Measurements from ENCODE around the gene ACACA.

ACACA gene

DNA sequence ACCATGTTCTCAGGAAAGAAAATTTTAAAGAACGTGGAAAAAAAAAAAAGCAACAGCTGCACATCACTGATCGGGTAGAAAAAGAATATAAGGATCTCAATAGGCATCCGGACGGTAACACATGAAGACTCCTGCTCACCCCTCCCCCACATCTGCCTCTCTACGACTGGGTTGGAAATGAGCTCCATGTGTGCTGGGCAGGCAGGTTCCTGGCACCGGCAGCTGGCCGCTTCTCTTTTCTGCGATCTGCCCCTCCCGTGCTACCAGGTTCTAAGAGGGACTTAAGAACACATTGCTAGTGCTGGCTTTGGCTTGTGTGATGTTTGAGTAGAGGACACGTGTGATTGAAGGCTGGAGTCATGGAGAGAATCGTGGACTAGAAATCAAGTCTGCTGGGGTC, 342.4 kb downstream of the ACACA start:
- no peak for ATAC-seq

DNA sequence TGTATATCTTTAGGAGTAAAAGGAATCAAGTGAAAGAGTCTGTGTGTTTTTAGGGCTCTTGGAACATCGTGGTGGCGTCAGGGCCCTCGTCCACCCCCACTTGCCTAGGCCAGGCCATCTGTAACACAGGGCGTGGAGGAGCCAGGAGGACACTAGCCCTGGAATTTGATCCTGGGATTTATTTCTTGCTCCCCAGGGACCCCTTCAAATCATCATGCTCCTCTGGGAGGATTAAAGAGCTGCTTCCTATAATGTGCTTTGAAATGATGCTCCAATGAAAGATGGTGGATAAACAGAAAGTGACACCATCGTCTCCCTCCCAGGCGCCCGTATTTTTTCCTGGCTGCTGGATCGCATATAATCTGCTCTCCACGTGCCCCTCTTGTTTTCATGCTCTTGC, 344.6 kb downstream of the ACACA start:
- no peak for ATAC-seq

DNA sequence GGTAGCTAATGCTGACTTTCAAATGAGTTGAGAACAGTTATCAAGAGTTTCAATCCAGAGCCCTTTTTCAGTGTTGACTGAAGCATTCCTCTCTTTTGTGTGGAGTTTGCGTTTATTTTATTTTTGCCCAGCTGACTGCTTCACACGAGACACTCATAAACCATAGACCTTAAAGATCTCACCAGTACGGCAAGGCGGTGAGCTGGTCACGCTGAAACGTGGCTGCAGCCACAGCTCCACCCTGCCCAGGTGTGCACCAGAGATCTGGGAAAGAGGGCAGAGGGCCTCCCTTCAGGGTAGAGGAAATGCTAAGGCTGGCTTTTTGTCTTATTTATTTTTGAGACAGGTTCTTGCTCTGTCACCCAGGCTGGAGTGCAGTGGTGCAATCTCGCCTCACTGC, 345.7 kb downstream of the ACACA start:
- no peak for ATAC-seq

DNA sequence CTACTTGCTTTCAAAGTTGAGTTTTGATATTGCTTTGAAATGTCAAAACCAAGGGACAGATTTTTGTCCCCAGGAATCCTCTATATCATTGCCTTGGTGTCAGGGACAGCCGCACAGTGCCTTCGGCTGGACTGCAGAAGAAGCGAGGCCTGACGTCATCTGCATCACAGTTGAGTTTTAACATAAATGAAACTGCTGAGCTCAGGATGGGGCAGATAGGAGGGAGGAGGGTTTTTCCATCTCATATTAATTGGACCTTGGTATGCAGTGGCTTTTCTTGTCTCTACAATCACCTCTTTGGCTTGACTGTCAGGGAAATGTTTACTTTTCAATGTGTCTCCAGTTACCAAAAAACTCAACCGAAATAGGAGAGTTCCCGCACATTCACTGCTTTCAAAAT, 346.5 kb downstream of the ACACA start:
- ATAC-seq = no peak

DNA sequence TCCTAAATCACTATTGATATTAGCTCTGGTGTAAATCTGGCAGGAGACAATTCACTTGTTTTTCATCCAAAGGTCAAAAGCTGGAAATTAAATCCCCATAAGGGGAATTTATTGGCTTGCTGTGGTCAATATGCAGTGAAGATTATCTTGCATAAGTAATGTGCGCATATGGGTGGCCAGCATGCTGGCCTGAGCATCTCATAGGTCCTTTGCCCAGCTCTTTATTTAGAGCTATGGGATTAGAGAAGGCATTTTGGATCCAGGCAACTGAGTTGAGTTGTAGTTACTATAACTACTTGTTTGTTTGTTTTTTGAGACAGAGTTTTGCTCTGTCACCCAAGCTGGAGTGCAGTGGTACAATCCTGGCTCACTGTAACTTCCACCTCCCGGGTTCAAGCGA, 347.1 kb downstream of the ACACA start:
- no peak for ATAC-seq

DNA sequence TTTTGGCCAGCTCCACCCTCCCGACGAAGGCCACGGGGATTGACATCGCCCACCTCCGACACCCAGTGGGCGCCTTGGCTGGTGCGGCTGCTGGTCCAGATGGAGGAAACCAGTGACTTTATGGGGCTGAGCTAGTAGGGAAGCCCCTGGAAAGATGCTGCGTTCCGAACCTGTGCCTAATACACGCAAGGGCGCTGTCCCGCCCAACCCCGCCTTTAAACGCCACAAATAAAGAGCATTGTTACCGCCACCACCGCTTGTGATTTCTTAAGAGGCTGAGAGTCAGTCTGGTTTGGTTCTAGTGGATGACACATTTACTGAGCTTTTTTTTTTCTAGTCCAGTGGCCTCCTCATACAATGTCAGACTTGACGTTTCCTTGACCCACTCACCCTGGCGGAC, 350.0 kb downstream of the ACACA start:
- ATAC-seq = no peak

DNA sequence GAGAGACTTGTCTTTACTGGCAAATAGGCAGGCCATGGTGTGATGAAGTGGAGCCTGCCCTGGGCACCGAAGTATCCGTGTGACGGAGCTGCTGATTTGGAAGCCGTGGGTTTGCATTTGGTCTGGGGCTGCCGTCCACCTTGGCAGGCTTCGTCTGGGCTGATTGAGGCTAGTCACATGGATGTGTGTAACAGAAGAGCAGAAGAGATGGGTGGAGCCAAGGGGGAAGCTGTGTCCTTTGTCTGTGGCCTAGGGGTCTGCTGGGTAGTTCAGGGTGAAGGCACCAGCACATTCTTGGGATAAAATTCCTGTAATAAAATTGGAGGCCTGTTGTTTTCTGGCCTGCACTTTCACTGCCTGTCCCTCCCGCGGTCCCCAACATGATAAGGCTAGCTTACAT, 351.7 kb downstream of the ACACA start:
- no peak for ATAC-seq

DNA sequence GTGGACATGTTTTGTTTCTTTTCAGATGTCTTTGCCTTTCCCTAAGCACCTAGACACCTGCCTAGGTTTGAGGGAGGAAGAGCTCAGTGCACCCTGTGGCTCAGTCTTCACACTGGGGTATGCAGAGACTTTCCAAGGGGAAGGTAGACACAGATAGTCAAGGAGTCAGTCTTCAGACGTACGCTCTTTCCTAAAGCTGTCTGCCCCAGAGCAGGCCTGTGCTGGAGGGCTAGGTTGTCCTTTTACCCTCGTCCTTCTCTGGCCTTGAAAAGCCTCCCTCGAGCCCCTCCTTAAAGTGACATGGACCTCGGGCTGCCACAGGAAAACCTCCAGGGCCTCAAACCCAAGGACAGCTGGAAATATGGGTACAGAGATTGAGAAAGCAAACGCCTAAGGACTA, 354.2 kb downstream of the ACACA start:
- no peak for ATAC-seq

GRCh38 chr17:37051833-37052232, 354.8 kb downstream of the ACACA start:
- no peak for ATAC-seq

DNA sequence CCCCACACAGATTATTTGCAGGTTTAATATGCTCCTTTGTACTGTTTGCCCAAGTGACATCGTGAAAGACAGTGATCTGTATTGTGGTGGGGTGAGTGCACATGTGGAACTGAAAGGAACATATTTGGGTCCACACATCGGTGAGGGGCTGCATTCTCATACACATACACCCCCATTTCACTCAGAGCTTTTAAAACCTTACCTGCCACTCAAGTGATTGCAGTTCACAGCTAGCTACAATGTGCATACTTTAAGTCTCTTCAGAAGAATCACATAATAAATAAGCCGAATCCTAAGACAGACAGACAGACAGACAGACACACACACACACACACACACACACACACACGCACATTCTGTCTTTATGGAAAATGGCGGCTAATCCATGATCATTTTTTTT, 355.3 kb downstream of the ACACA start:
- no peak for ATAC-seq

GRCh38 chr17:37050920-37051319, 355.7 kb downstream of the ACACA start:
- ATAC-seq = no peak

DNA sequence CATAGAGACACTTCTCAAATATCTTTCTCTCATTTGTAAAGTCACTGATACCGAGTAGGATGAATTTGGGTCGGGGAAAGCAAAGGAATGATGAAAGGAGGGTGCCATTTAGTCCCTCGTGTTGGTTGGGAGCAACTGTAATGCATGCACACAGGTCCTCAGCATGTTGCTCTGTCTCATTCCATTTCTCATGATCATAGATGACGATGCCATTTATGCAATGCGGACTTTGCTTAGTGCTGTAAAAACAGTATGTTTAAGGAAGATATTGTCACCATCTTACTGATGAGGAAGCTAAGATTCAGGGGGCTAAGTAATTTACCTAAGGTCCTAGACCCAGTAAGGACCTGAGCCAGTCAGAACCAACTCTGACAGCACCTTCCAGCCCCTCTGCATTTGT, 357.8 kb downstream of the ACACA start:
- ATAC-seq = no peak

- ATAC-seq = peak; percentile 81 to 91
Observed at GRCh38 chr17:37047631-37048104, 359.0 kb downstream of the ACACA start.

GRCh38 chr17:37045351-37045922, 361.2 kb downstream of the ACACA start:
- ATAC-seq = no peak

DNA sequence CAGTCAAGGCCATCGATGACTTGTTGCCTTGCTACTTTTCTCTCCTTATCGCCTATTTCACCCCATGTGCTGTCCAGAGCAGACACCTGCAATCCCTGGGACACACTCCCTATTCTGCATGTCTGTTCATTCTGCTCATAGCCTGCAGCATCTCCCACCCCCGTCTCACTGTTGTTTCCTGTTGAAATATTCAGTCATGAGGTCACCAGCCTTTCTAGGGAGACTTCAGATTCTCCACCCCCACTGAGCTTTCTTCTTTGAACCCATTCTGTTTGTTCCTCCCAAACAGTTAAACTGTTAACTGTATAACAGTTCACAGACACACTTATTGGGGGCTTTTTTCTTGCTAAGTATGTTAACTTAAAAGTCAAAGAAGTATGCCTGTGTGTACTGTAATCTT, 363.4 kb downstream of the ACACA start:
- ATAC-seq = no peak

DNA sequence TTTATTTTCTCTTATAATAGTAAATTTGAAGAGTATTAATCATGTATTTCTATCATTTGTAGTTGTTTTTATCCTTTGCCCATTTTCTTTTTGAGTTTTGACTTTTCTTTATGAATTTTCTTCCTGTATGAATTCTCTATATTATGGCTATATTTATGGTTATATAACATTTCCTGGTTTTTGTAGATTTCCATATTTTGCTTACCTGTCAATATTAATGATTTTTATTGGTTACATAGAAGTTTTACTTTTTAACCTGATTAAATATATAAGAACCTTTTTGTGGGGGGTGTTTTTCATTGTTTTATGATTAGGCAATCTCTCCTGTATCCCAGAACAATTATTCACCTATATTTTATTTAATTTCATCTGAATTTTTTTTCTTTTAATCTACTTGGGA, 364.7 kb downstream of the ACACA start:
- ATAC-seq = no peak

DNA sequence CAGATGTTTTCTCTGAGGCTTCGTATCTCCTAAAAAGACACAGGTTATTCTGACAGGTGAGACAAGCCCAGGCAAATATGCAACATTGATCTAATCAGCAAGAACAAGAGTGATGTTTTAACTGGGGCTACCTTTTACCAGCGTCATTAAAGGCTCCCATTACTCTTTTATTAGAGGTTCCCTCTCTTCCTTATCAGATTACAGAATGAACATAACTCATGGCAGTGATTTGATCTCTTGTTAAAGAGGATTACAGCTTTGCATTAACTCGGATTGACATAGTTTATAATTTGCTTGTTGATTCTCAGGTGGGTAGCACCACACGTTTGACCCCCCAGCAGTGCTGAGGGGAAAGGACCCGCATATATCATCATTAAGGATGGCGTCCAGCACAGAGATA, 367.4 kb downstream of the ACACA start:
- no peak for ATAC-seq

GRCh38 chr17:37037590-37038155, 369.0 kb downstream of the ACACA start:
- ATAC-seq = no peak

Measured in activated CD4-positive, CD25-positive, alpha-beta regulatory T cell treated with anti-CD3 and anti-CD28 coated beads, Interleukin-2, amount 50 U/mL, for 24 hours (primary cell).